ACHN (cell line): ENCODE results near the gene ATP6V0A1.
"Not testable (repeated sequence)": the region's sequence is repeated elsewhere in the genome, so short reads cannot be mapped to it uniquely, and the experiment has no call there.

Experiments
- DNase-seq: peaks from one replicate; pipeline ENCODE4 v3.0.0-alpha.2; 2015
- in situ Hi-C: cut with HindIII; loops from 2 replicates; pipeline ENCODE4 v1.10.0; 2017; ENCODE audit warnings: low sequenced_read_pairs, low pct_ligation_motif_present, low pct_unique_long_range_greater_than_20kb

The ATP6V0A1 gene

GRCh38 chr17:42429726-42430447, 28.8 kb upstream of the ATP6V0A1 start:
- DNase-seq: no peak
- in situ Hi-C loops: no loop called here

- no peak for DNase-seq
- in situ Hi-C loops: no loop called here
These were observed 26.9 kb upstream of the ATP6V0A1 start for GRCh38 chr17:42431758-42432161.

GRCh38 chr17:42436391-42436790, 22.3 kb upstream of the ATP6V0A1 start:
- in situ Hi-C loops: no loop called here
- DNase-seq: no peak

- peak; percentile 56 for DNase-seq
These were observed 19.8 kb upstream of the ATP6V0A1 start for GRCh38 chr17:42438600-42439567.

GRCh38 chr17:42441371-42442195, 17.1 kb upstream of the ATP6V0A1 start:
- in situ Hi-C loops: no loop called here

More at GRCh38 chr17:42438600-42439567, 19.8 kb upstream of the ATP6V0A1 start:
- in situ Hi-C loops: no loop called here

GRCh38 chr17:42442196-42442565, 16.5 kb upstream of the ATP6V0A1 start:
- in situ Hi-C loops: no loop called here
- no peak for DNase-seq

More at GRCh38 chr17:42441371-42442195, 17.1 kb upstream of the ATP6V0A1 start:
- no peak for DNase-seq

- DNase-seq, in situ Hi-C loops: not testable (repeated sequence)
These were observed 9.5 kb upstream of the ATP6V0A1 start for GRCh38 chr17:42449176-42449575.

GRCh38 chr17:42449838-42450237, 8.8 kb upstream of the ATP6V0A1 start:
- in situ Hi-C loops, DNase-seq: not testable (repeated sequence)

- in situ Hi-C loops, DNase-seq: not testable (repeated sequence)
These were observed 7.4 kb upstream of the ATP6V0A1 start for GRCh38 chr17:42451270-42451669.

- DNase-seq: no peak
- in situ Hi-C loops: no loop called here
These were observed 5.2 kb upstream of the ATP6V0A1 start for GRCh38 chr17:42453439-42453838.

- in situ Hi-C loops, DNase-seq: not testable (repeated sequence)
These were observed 3.7 kb upstream of the ATP6V0A1 start for GRCh38 chr17:42454987-42455386.

- DNase-seq: peak; percentile 77
- in situ Hi-C loops: no loop called here
These were observed 2.2 kb upstream of the ATP6V0A1 start for GRCh38 chr17:42456223-42457106.

GRCh38 chr17:42457107-42457792, 1.4 kb upstream of the ATP6V0A1 start:
- no peak for DNase-seq
- in situ Hi-C loops: no loop called here

GRCh38 chr17:42459256-42459800, 650 bp downstream of the ATP6V0A1 start:
- in situ Hi-C loops: no loop called here
- peak; percentile 65 for DNase-seq

- in situ Hi-C loops: no loop called here
- peak; percentile 63 for DNase-seq
These were observed 1.2 kb downstream of the ATP6V0A1 start for GRCh38 chr17:42459801-42460281.

GRCh38 chr17:42460371-42460770, 1.7 kb downstream of the ATP6V0A1 start:
- DNase-seq: no peak
- in situ Hi-C loops: no loop called here

GRCh38 chr17:42463976-42464400, 5.3 kb downstream of the ATP6V0A1 start:
- peak; percentile 60 for DNase-seq
- in situ Hi-C loops: no loop called here
